GM21528 (cell line): ENCODE measurements around the gene POLR2C.

Experiments used
- ATAC-seq: cut with Tn5 transposase; IDR thresholded peaks from one replicate; pipeline ENCODE4 v1.9.1; 2021; ENCODE audit warnings: mild to moderate bottlenecking, moderate library complexity; ENCODE audit not compliant: unreplicated experiment, low FRiP score

POLR2C gene

DNA sequence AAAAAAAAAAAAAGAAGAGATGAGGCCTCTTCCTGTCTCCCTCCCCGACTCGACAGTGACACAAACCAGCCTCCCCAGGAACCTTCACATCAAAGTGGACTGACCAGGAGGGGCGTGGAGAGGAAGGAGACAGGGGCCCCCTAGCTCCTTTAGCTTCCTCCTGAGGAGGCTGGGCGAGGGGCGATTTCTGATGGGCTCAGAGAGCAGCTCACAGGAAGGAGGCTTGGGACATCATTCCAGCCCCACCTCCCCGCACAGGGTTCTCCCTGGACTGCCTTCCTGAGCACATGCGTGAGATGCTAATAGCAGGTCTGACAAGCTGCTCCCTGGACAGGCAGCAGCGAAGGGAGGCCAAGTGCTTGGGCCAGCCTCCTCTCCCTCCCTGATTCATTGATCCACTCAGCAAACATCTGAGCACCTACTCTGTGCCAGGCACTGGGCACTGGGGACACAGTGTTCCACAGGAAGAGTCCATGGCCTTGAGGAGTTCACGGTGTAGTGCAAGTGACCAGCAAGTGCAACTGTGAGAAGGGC is 38.2 kb downstream of the POLR2C start:
- ATAC-seq = no peak

DNA sequence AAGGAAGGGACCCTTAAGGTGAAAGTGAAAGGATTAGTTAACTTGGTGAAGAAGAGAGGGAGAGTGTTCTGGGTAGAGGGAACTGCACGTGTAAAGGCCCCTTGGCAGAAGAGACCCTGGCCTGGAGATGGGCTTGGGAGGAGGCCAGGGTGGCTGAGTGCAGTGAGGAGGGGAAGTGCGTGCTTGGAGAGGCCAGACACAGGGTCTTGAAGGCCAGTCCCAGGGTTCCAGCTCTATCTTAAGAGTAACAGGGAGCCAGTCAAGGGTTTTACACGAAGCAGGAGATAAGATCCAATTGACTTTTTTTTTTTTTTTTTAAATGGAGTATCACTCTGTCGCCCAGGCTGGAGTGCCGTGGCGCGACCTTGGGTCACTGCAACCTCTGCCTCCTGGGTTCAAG is 39.0 kb downstream of the POLR2C start:
- ATAC-seq = no peak

DNA sequence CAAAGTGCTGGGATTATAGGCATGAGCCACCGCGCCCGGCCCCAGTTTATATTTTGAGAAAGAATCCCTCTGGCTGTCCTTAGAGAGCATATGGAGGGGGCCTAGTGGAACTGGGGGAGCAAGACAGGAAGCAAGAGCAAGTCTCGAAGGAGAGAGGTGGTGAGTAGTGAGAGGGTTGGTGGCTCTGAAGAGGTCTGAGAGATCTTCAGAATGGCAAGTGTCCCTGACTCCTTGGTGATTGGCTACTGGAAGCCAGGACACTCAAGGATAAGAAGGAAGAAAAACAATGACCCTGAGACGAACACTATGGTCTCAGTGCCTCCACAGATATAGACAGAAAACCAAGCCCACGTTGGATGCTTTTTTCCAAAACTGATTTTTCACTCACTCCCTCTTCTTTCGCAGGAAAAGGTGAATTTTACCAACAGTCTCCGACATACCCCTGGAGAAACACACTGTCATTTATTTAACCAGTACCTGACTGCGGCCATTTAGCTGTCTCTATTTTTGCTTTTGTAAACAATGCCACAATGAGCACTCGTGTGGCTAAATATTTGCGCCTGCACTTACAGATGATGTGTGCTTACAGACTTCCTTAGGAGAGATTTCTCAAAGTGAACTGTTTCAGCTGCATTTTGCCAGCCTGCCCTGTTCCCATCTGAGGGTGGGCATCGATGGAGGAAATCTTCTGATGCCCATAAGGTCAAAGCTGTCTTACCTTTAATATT is 39.7 kb downstream of the POLR2C start:
- ATAC-seq = no peak

DNA sequence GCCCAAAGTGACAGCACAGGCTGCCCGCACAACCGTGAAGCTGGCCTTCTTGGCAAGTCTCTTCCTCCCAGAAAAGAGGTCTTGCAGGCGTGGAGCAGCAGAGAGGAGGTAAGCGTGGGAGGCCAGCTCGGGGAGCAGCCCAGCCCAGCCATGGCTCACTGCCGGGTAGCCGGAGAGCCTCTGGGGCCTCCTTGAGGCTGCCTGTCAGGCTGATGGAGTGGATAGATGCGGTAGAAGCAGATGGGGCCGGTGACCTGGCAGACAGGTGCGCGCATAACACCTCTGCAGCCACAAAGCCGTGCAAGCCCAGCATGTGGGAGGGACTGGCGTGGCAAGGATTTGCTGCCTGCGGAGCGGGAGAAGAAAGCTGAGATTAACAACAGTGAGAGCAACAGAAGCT is 40.9 kb downstream of the POLR2C start:
- no peak for ATAC-seq

- no peak for ATAC-seq
Observed at GRCh38 chr16:57504001-57504400, 41.5 kb downstream of the POLR2C start.

- ATAC-seq = no peak
Observed at GRCh38 chr16:57504491-57504890, 42.0 kb downstream of the POLR2C start.

- ATAC-seq = no peak
Observed at GRCh38 chr16:57505169-57505568, 42.7 kb downstream of the POLR2C start.

DNA sequence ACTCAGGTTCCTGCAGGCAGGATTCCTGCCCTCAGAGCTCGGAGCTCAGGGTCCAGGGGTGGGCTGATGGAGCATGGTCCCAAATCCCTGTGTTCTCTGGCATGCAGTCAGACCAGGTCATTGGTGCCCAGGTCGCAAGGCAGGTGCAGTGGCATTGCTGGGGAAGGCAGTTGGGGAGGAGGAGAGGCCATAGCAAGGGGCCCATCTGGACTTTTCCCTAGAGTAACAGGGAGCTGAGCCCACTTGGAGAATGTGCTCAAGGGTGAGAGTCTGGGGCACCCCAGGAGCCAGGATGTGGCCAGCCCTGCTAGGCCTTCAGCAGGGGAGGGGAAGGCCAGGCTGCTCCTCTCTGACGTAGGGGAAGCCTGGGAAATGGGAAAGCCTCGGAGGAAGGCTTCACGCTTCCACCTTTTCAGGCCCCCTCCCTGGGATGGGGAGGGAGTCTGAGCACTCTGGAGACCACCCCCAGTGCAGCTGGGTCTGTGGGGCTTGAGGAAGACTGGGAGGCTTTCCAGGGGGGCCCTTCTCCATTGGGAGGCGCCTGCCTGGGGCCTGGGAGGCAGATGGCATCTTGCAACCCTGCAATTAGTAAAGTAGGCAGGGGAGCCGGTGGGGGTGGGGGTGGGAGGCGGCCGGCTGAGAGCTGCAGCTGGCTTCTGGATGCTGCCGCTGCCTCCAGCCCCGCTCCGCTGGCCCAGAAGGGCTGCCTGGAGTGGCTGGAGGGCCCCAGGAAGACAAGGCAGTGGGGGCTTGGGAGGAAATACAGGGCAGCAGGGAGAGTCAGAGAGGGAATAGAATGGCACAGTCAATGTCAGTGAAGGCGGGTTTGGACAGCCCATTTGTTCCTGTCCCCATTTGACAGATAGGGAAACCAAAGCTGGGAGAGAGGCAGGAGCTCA is 44.9 kb downstream of the POLR2C start:
- ATAC-seq = no peak

GRCh38 chr16:57508035-57508425 is 45.6 kb downstream of the POLR2C start:
- no peak for ATAC-seq

GRCh38 chr16:57509231-57509923 is 46.9 kb downstream of the POLR2C start:
- no peak for ATAC-seq

DNA sequence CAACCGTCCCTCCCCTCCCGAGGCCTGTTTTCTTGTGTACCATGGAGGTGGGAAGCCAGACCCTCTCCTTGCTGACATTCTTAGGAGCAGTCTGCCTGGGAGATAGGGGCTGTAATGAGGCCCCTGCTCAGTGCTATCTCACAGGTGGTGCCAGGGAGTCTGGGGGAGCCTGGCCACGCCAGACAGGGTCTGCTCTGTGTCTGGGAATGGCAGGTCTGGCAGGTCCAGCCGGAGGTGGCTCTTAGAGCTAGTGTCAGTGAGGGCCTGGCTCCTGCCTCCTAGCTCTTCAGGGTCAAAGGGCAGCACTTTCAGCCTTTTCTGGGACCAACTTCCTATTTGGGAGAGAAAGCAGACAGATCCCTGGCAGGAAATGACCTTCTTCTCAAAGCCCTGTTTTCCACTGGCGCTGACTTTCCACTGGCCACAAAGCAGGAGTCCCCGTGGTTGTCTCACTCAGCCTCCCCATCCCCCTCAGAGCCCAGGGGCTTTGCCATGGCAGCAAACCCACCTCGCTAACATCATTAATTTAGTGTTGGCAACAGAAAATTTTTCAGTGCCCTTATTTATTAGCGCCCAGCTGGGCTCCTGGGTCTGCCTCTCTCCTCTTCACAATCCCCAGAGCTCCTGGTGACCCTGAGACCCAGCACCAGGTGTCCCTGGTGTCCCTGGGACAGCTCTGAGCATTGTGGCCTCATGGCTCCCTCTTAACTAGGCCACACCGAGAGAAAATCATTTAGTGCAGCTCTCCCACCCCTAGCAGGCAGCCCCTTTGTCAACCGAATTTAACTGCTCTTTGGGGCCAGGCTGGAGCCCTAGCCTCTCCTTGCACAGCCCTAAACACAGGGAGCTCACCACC is 47.8 kb downstream of the POLR2C start:
- no peak for ATAC-seq

- ATAC-seq = no peak
Observed at GRCh38 chr16:57512296-57513001, 50.0 kb downstream of the POLR2C start.

- no peak for ATAC-seq
Observed at GRCh38 chr16:57513371-57514102, 51.1 kb downstream of the POLR2C start.

- no peak for ATAC-seq
Observed at GRCh38 chr16:57514371-57514770, 51.9 kb downstream of the POLR2C start.

DNA sequence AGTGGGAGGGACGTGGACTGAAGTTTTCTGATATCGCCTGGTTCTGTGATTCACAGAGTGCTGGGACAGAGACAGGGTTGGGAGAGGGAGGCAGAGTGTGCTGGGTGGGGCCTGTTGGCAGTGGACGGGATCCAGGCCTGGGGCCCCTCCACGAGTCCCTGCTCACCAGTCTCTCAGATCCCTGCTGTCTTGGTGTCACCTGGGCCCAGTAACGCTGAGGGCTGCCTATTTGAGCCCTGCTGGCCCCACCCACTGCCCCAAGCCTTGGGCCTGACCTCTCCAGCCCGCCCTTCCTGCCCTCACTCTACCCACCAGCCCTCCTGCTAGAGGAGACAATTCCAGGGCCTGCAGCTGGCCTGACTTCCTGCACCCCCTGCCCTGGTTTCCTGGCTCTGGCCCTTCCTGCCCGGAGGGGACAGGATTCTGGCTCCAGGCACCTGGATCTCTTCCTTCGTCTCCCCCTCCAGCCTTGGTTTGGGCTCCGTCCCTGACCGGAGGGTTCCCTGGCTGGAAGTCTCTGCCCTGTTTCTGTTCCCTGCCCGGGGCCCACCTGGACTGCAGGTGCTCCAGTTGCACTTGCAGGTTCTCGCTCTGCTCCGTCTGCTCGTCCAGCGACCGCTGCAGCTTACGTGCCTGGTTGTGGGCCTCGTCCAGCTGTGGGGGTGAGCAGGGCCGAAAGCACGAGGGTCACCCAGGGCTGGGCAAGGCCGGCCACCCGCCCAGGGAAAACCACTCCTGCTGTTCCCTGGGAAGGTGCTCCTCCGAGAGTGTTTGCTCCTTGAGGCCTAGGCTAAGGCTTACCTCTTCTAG is 52.5 kb downstream of the POLR2C start:
- no peak for ATAC-seq

GRCh38 chr16:57516176-57516725 is 53.8 kb downstream of the POLR2C start:
- ATAC-seq = no peak

DNA sequence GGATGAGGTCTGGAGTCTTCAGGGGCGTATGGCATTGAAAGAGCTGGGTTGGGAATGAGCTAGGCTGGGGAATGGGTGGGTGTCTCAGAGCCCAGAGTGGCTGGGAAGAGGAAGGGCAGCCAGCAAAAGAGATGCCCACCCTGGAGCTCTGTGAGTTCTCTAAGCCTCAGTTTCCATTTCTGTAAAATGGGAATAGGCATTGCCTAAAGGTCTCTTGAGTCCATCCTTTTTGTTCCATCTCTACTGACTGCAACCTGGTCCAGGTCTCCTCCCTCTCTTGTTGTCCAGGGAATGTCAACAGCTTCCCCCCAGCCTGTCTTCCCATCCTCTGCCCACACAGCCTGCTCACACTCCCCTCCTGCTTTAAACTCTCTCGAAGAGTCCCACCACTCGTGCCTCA is 54.3 kb downstream of the POLR2C start:
- no peak for ATAC-seq
